GM23248 (cell line): ENCODE data around the gene TMEM145. TPM values are rescaled to one million over a fixed set of nuclear protein-coding genes. Genes with fewer than 3 reads are reported as not detected.

Experiments
- DNase-seq: peaks from one replicate; pipeline ENCODE4 v3.0.0-alpha.2; 2015
- H2AFZ ChIP-seq: fragments of 200-600 bp; sonication (generic); 2 replicates; pipeline ENCODE4 v1.6.1; 2016; ENCODE audit warnings: antibody characterized with exemption
- H3F3A ChIP-seq: fragments of 200-600 bp; sonication (generic); 2 replicates; pipeline ENCODE4 v1.6.1; 2016; ENCODE audit warnings: mild to moderate bottlenecking, antibody characterized with exemption, mixed run types; ENCODE audit not compliant: insufficient read depth
- H3K27ac ChIP-seq: fragments of 200-600 bp; sonication (generic); 2 replicates; pipeline ENCODE4 v1.5.1; 2016; ENCODE audit warnings: mild to moderate bottlenecking
- H3K27me3 ChIP-seq: fragments of 200-600 bp; sonication (generic); replicated peaks from 2 replicates; pipeline ENCODE4 v1.6.1; 2016; ENCODE audit warnings: mild to moderate bottlenecking; ENCODE audit not compliant: insufficient read depth
- H3K36me3 ChIP-seq: fragments of 200-600 bp; sonication (generic); 2 replicates; pipeline ENCODE4 v1.6.1; 2016; ENCODE audit warnings: low read depth, mild to moderate bottlenecking
- H3K4me1 ChIP-seq: fragments of 200-600 bp; sonication (generic); 2 replicates; pipeline ENCODE4 v1.6.1; 2016; ENCODE audit warnings: mild to moderate bottlenecking; ENCODE audit not compliant: insufficient read depth
- H3K4me2 ChIP-seq: fragments of 200-600 bp; sonication (generic); one replicate; pipeline ENCODE4 v1.6.1; 2016; ENCODE audit warnings: mild to moderate bottlenecking; ENCODE audit not compliant: unreplicated experiment
- H3K4me3 ChIP-seq: fragments of 200-600 bp; sonication (generic); 2 replicates; pipeline ENCODE4 v1.5.1; 2016; ENCODE audit warnings: mild to moderate bottlenecking
- H3K79me2 ChIP-seq: fragments of 200-600 bp; sonication (generic); 2 replicates; pipeline ENCODE4 v1.6.1; 2016; ENCODE audit warnings: mild to moderate bottlenecking; ENCODE audit not compliant: insufficient read depth
- H3K9ac ChIP-seq: fragments of 200-600 bp; sonication (generic); 2 replicates; pipeline ENCODE4 v1.6.1; 2016; ENCODE audit warnings: mild to moderate bottlenecking
- H3K9me2 ChIP-seq: fragments of 200-600 bp; sonication (generic); 2 replicates; pipeline ENCODE4 v1.6.1; 2016; ENCODE audit warnings: mixed run types, mild to moderate bottlenecking, moderate library complexity; ENCODE audit not compliant: insufficient read depth
- H3K9me3 ChIP-seq: fragments of 200-600 bp; sonication (generic); one replicate; pipeline ENCODE4 v1.6.1; 2017; ENCODE audit warnings: low read depth
- H4K20me1 ChIP-seq: fragments of 200-600 bp; sonication (generic); 2 replicates; pipeline ENCODE4 v1.6.0; 2016; ENCODE audit not compliant: insufficient read depth
- EZH2 ChIP-seq: fragments of 200-600 bp; sonication (generic); IDR thresholded peaks from 2 replicates; pipeline ENCODE4 v1.6.1; 2018; ENCODE audit warnings: antibody characterized with exemption, mild to moderate bottlenecking; ENCODE audit not compliant: insufficient read depth, poor library complexity, severe bottlenecking
- EZH2phosphoT487 ChIP-seq: fragments of 200-600 bp; sonication (generic); IDR thresholded peaks from 2 replicates; pipeline ENCODE4 v1.6.1; 2018; ENCODE audit warnings: antibody characterized with exemption, moderate library complexity, mild to moderate bottlenecking, low read depth; ENCODE audit not compliant: insufficient read depth
- WGBS, 2 experiments: methylation state at CpG; one replicate each; pipeline ENCODE4 v1.1.6; 2015 to 2017; ENCODE audit warnings: low lambda C conversion rate in 2 of 2, low coverage in 1 of 2; ENCODE audit errors: missing lambda C conversion rate in 2 of 2; 5-methylcytosine and 5-hydroxymethylcytosine counted together
- in situ Hi-C: fragments of 300-500 bp; cut with MboI; formaldehyde crosslinking; loops from 2 replicates; pipeline ENCODE4 v1.15.0; 2020
- polyA plus RNA-seq: library from polyadenylated mRNA; unstranded; fragments of >200 nt; fragmentation: Nextera tagmentation; extraction: Ambion mirVana; gene quantifications from 2 replicates; pipeline ENCODE4 v1.2.1, GENCODE V29; 2016
- total RNA-seq: library from RNA; depleted of rRNA; stranded (reverse); fragments of >200 nt; shearing (Covaris generic); gene quantifications from 2 replicates; pipeline ENCODE4 v1.2.3, GENCODE V29; 2014

The TMEM145 gene
- total and polyA plus RNA-seq, 2 experiments from 2014 or later = not detected

GRCh38 chr19:42360787-42361544, 47.9 kb downstream of the TMEM145 start:
- no peak for TF ChIP-seq EZH2
- TF ChIP-seq EZH2phosphoT487 = no peak
- Histone ChIP-seq H3K9me3 (no peaks in the 10 kb centered on the region), H3K27me3 (no peaks in the 10 kb centered on the region), H3K36me3 (no peaks in the 10 kb centered on the region), H3K4me3 (no peak overlapping the region), H2AFZ (no peak overlapping the region), H3K4me2 (no peak overlapping the region), H3F3A (no peaks in the 10 kb centered on the region), H3K9ac (no peak overlapping the region), H3K27ac (no peak overlapping the region), H3K4me1 (no peaks in the 10 kb centered on the region), H4K20me1 (no peaks in the 10 kb centered on the region), H3K79me2 (no peaks in the 10 kb centered on the region), H3K9me2 (no peaks in the 10 kb centered on the region)
- DNase-seq = no peak
- in situ Hi-C loops = no loop called here
- 82 to 87% methylated on average over 16 of the region's 16 CpGs for WGBS, 2 experiments

DNA sequence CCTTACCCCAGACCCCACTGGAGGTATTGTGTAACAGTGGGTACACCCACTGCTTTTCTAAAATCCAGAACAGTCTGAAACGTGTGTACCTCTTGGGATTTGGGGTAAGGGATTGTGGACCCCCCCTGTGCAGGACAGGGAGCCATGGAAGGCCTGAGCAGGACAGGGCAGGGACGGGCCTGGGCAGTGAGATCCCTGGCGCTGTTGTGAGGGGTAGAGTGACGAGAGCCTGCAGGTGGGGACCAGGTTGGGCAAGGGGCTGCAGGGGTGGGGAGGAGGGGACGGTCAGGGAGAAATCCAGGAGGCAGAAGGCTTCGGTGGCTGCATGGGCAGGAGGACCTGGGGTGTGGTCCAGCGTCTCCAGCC, 48.4 kb downstream of the TMEM145 start:
- H3K79me2 ChIP-seq = no peaks in the 10 kb centered on the region
- WGBS, 2 experiments = 77 to 85% methylated on average over 4 to 7 of the region's 7 CpGs
- no peaks in the 10 kb centered on the region for H3F3A ChIP-seq
- no peaks in the 10 kb centered on the region for H3K9me3 ChIP-seq
- H3K4me3 ChIP-seq = no peak overlapping the region
- TF ChIP-seq EZH2phosphoT487 (no peak), EZH2 (no peak)
- H3K9ac ChIP-seq = no peak overlapping the region
- no peak overlapping the region for H3K4me2 ChIP-seq
- H4K20me1 ChIP-seq = no peaks in the 10 kb centered on the region
- in situ Hi-C loops = no loop called here
- DNase-seq = no peak
- H3K27me3 ChIP-seq = no peaks in the 10 kb centered on the region
- no peaks in the 10 kb centered on the region for H3K36me3 ChIP-seq
- H3K27ac ChIP-seq = no peak overlapping the region
- no peak overlapping the region for H2AFZ ChIP-seq
- no peaks in the 10 kb centered on the region for H3K4me1 ChIP-seq
- no peaks in the 10 kb centered on the region for H3K9me2 ChIP-seq

- Histone ChIP-seq H3K27me3 (no peaks in the 10 kb centered on the region), H3F3A (no peaks in the 10 kb centered on the region), H3K79me2 (no peaks in the 10 kb centered on the region), H3K4me2 (no peak overlapping the region), H4K20me1 (no peaks in the 10 kb centered on the region), H3K27ac (no peak overlapping the region), H2AFZ (no peak overlapping the region), H3K4me3 (no peak overlapping the region), H3K9me2 (no peaks in the 10 kb centered on the region), H3K9ac (no peak overlapping the region), H3K36me3 (no peaks in the 10 kb centered on the region), H3K9me3 (no peaks in the 10 kb centered on the region), H3K4me1 (no peaks in the 10 kb centered on the region)
- in situ Hi-C loops = no loop called here
- WGBS, 2 experiments = 97 to 98% methylated on average over 13 to 14 of the region's 14 CpGs
- no peak for TF ChIP-seq EZH2
- TF ChIP-seq EZH2phosphoT487 = no peak
- no peak for DNase-seq
Measured at GRCh38 chr19:42362342-42362741, 49.2 kb downstream of the TMEM145 start.

- Histone ChIP-seq H3K4me2 (no peak overlapping the region), H4K20me1 (no peaks in the 10 kb centered on the region), H3K9me3 (no peaks in the 10 kb centered on the region), H3K79me2 (no peaks in the 10 kb centered on the region), H3K27me3 (no peaks in the 10 kb centered on the region), H3K9ac (no peak overlapping the region), H3K27ac (no peak overlapping the region), H3K4me3 (no peak overlapping the region), H3K4me1 (no peaks in the 10 kb centered on the region), H3K36me3 (no peaks in the 10 kb centered on the region), H2AFZ (no peak overlapping the region), H3F3A (no peaks in the 10 kb centered on the region), H3K9me2 (no peaks in the 10 kb centered on the region)
- 92 to 99% methylated on average over 8 to 13 of the region's 13 CpGs for WGBS, 2 experiments
- in situ Hi-C loops = no loop called here
- DNase-seq = no peak
- TF ChIP-seq EZH2 (no peak), EZH2phosphoT487 (no peak)
Measured at GRCh38 chr19:42362891-42363440, 49.9 kb downstream of the TMEM145 start.
